NCI-H2196 treated with DMSO at 0.1 percent for 48 hours (cell line): ENCODE results near the gene C17orf50.
A peak's percentile ranks its signal among the peaks of the same experiment; 100 is the strongest.

Experiments
- DNase-seq: peaks from one replicate; lab custom pipeline; 2025; ENCODE audit not compliant: unreplicated experiment; lab: John Stamatoyannopoulos, UW

Gene C17orf50

DNA sequence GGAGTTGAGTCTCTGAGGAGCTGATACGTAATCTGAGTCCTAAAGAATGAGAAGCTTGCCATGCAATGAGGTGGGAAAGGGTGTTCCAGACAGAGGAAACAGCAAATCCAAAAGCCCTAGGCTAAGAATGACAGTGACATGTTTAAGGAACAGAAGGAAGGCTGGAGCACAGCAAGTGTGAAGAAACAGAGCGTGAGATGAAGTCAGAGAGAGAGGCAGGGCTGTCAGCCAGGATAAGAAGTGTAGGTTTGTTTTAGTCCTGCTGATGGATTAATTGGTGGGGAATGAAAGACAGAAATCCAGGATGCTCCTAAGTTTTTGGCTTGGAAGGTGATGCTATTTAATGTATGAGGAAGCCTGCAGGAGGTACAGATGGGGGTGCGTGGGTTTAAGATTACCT, 20.3 kb downstream of the C17orf50 start:
- no peak for DNase-seq

GRCh38 chr17:35784895-35785294, 24.2 kb downstream of the C17orf50 start:
- no peak for DNase-seq

DNA sequence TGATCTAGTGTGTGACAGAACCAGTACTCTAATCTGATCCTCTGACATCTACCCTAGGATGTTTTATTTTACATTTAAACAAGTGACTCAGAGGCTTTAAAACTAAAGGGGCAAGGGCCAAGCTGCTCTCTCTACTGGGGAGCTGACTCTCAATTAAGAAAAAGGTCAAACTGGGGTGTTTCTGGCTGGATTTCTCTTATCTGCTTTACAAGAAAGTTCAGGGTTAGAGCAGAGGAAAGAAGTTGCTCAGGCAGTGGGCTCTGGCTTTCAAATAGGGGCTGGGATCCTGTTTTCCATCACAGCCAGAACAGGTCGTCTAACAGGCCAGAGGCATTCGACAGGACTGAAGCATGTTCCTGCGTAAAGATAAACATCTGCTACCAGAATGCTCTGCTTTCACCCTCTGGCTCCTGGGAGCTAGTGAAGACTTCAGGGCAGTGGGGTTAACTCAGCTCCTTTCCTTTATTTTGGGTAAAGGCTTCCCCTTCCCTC, 26.3 kb downstream of the C17orf50 start:
- DNase-seq = no peak

DNA sequence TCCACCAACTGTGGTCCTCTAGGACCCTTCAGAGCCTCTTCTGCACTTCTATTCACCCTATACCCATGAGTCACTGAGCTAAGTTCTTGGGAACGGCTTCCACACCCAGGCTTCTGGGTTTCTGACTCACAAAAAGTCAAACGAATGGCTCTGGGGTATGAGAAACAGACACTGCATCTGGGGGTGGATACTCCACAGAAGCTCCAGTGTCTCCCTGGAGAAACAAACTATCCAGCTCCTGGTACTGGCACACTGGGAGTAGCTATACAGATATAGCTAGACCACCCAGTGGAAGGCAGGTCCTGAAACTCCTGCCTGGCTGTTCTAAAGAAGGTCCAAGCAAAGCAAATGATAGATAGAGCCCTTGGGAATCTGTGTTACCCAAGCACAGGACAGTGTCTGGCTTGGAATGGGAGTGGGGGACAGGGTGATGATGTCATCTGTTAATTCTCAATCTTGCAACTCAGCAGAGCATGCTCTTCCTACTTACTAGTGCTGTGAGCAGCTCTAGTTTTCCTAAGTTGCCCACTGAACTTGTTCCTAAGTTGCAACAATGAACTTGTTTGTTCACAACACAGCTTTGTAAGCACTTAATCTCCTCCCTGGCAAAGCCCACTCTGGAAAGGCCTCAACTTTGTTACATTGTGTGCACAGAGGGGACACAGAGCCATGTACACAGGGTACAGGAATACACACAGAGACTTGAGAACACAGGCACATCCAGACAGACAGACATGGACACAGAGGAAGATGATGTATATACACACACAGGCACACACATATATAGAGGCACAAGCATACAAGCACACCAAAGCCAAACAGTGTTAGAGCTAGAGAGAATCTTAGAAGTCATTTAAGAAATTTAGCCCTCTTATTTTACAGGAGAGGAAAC, 28.0 kb downstream of the C17orf50 start:
- DNase-seq = no peak

DNA sequence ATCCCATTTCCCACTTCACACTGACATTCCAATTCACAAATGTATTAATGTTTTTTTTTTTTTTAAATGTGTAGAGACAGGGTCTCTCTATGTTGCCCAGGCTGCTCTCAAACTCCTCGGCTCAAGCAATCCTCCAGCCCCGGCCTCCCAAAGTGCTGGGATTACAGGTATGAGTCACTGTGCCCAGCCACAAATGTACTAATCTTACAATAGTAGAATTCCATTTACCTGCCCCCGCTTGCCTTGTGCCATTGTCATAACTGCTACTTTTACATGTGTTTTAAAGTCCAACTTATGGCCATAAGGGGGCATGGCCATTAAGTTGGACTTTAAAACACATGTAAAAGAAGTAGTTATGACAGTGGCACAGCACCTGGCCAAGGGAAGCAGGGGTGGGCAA, 30.2 kb downstream of the C17orf50 start:
- DNase-seq = no peak

DNA sequence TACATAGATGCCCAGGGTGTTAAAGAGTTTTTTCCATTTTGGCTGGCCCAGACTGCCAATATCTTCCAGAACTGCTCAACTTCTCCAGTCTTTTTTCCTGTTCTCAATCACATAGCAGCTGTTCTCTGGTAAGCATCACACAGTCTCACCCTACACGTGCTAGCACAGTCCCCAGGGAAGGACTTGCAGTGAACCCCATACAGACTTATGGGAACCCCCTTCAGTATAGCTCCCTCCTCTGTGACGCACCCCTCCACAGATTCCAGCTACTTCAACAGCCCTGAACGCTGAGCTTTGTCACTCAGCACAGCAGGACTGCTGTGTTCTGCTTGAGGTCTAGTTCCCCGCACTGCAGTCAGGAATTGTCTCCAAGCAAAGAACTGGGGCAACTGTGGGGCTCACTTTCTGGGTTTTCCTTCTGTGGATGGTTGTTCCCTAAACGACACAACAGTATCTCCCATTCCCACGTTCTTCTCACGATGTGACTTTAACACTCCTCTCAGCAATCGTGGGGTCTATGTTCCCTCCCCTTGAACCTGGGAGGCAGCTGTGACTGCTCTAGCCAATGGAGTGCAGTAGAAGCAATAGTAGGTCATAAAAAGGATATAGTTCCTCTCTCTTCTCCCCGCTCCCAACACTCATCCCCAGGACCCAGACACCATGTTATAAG, 31.1 kb downstream of the C17orf50 start:
- DNase-seq = no peak

DNA sequence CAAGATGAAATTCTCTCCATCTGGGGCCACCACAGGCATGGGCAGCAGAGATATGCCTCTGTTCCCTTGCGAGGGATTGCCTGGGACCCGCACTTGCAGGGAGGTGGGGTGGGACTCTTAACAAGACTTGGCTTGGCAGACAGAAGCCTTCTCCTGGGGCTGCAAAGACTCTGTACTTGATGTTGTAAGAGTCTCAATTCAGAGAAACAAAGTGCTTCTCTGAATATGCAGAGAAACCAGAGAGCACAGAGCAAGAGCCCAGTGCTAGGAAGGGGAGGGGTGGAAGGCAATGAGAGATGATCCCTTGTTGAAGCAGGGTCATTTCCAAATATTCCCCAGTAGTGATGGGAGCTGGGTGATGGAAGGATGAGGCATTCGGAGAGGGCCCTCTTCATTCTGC, 32.6 kb downstream of the C17orf50 start:
- no peak for DNase-seq

GRCh38 chr17:35795007-35795870, 34.6 kb downstream of the C17orf50 start, which contains the start of gene MMP28:
TSS of gene MMP28 (minus strand) at chr17:35795641. CDS start at chr17:35795377, 264 bp downstream.
- DNase-seq = no peak

DNA sequence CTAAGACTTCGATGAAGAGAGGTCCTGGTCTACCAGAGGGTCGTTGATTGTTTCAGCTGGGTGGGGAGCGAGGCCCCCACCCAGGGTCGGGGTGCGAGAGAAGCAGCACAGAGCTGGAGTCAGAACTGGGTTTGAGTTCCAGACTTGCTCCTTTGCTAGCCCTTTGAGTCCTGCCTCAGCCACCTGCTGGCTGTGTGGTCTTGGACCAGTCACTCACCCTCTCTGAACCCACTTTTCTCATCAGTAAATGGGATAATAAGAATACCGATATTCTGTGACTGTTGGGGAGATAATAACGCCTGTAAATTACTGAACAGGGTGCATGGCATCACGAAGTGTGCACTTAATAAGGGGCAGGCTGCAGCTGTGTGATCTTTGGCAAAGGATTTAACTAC, 35.2 kb downstream of the C17orf50 start:
- no peak for DNase-seq

DNA sequence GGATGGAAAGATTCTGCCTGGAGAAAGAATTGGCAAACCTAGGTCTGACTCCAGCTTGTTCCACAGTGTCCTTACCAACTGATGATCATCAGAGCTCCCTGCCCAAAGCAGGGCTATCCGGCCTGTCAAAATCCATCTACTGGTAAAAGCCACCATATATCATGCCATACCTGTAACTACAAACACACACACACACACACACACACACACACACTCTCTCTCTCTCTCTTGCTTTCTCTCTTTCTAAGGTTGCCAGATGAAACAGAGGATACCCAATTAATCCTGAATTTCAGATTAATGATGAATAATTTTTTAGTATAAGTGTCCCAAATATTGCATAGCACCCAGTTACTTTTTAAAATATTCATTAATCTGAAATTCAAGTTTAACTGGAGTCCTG, 36.3 kb downstream of the C17orf50 start:
- DNase-seq = no peak

DNA sequence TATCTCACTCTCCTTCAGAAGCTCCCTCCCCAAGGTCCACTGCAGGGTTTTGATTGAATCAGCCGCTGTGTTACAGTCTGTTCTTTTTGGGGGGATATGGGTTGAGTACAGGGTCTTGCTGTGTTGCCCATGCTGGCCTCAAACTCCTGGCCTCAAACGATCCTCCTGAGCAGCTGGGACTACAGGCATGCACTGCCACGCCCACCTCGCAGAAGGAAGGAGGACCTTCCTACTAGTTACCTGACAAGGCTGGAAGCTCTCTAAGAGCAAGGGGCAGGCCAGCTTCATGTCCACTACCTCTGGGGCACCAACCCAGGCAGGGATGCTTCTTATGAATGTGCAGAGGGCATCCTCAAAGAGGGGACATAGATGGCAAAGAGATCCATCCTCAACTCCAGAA, 36.7 kb downstream of the C17orf50 start:
- no peak for DNase-seq

DNA sequence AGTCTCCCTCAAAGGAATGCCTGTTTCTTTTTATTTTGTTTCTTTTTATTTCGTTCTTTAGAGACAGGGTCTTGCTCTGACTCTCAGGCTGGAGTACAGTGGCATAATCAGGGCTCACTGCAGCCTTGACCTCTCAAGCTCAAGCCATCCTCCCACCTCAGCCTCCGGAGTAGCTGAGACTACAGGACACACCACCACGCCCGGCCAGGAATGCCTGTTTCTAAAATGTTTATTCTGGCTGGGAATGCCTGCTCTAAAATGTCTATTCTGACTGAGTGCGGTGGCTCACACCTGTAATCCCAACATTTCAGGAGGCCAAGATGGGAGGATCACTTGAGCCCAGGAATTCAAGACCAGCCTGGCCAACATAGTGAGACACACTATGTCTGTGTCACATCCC, 37.2 kb downstream of the C17orf50 start:
- no peak for DNase-seq

- peak; percentile 4 for DNase-seq
Measured at GRCh38 chr17:35799942-35800341, 39.3 kb downstream of the C17orf50 start.

DNA sequence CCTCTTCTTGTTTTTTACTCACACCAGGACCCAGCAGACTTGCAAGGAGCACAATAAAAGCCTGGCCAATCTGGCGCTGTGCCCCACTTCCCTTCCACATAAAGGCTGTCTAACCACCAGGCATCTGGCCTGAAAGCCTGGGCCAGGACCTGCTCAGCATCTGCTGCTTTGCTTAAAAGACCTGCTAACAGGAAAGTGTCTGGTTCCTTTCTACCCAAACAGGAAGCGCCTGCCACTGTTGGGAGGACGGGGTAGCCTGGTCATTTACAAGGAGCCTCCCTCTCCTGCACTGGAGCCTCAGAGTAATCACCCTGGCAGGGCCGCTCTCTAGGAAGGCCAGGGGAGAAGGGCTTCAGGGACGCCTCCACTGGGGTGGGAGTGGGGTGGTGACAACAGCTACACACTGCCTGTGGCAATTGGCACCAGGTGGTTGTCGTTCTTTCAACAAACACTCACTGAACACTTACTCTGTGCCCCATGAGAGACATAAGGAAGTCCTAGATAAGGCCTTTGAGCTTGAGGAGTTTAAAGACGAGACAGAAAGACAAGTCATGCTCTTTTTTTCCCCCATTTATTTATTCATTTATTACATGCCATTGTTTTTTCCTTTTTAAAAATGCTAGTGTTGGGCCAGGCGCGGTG, 41.0 kb downstream of the C17orf50 start:
- peak; percentile 2 for DNase-seq

DNA sequence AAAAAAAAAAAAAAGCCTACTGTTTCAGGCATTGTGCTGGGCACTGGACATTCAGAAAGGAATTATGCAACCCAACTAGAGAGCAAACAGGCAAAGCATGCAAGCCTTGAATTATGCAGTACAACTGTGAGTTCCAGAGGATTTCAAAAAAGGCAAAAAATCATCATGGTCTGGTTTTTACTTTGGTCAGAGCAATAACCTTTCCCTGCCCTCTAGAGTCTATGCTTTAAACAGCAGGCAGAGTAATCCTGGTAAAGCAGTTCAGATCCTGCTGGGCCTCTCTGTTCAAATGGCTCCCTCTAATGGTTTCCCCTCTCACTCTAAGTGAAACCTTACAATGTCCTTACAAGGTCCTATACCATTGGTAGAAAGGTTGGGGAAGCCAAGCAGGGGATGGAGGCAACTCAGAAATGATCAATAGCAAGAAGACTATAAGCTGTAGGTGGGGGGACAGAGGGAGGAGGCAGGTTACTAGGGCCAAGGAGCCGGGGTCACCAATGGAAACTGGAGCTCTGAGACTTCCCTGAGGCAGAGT, 44.0 kb downstream of the C17orf50 start:
- DNase-seq = peak; percentile 54

DNA sequence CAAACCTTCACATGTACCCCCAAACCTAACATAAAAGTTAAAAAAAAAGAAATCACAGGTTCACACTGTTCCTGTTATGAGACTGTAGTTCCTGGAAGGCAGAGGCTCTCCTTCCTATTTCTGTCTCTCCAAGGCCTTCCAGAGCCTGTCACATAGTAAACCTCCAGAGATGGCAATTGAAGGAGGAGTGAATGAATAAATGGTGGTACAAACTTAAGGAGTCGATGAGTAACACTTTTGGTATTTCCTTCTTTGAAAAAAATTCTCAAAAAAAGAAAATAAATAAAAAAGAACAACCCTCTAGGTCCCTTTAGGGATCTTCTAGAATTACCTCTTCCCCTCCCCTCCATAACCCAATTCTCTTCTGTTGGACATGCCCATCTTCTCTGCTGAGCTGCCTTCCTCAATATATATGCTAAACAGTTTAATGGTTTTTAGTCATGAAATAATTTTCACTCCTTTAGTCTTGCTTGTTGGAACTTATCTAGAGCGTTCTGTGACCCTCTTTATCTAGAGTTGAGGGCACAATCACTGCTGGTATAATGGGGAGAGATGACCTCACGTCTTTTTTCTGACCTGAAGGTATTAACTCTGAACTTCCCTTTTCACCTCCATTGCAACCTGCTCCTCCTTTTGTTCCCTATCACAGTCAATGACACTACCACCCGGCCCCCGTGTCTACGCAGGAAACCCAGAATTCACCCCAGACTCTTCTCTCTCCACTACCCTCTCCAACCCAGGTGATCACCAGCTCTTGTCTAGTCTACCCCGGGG, 46.9 kb downstream of the C17orf50 start:
- no peak for DNase-seq

DNA sequence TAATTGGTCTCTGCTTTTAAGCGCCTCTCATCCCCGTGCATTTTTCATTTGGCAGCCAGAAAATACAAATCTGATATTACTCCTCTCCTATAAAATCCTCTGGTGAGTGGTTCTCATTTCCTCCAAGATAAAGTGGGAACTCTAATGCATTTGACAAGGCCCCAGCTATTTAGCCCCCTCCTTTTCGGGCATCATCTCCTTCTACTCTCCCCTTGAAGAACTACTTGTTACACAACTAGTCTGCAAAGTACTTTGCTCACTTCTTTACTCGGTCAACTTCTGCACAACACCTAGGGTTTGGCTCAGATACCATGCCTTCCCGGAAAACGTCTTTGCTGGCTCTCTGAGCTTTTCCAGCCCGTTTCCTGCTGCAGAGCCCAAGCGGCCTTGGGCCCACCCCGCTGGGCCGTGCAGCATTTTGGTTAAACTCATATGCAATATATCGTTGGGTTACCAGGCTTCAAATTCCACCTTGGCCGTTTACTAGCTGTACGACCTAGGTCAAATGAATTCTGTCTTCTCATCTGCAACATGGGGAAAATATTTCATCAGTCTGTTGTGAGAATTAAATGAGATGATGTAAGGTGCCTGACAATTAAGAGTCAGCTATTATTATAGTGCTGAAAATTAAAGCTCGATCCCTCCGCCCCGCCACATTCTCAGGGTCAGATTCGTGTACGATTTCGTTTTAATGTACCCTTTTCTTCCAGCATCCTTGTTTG, 47.7 kb downstream of the C17orf50 start:
- DNase-seq = no peak

DNA sequence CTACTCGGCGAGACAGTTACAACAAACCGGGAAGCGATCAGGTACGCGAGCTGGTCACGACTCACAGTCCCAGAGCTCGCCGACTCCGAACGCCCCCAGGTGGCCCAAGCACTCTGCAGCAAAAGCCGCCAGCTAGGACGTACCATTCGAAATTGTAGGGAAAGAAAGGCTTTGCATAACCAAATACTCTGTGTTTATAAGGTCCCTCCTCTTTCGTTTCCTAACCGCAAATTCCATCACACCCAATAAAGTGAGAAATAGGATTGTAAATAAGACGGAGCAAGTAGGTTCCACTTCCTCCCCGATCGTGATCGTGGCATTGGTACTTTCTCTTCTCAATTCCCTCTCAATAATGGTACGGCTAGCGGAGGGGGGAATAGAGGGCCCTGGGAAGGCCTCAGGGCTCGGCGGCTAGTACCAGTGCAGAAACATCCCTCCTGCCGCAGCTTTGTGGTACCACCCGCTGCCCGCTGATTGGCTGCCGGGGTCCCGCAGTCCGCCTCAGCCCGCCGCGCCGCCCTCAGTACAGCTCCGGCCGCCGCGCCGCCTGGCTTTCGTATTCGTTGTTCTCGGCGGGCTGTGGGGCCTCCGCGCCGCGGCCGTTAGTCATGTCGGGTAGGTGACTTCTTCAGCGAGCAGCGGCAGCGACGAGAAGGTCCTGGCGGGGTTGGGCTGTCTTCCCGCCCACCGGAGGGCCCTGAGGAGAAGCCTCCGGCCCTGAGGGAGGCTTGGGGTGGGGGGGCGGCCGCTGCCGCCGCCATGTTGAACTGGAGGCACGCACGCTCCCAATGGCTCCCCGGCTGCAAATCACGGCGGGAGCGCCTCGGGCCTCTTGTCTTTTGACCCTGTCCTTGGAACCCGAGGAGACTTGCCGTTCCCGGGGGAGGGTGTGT, 48.5 kb downstream of the C17orf50 start, which contains the start of gene TAF15:
Gene TAF15 (plus strand): TSS at position 523 of the 893 bp plus-strand sequence. CDS start 86 bp downstream, at position 609.
- DNase-seq = peak; percentile 86
